ENCODE measurements around the gene ANKRD44. TPM values are rescaled to one million over a fixed set of nuclear protein-coding genes. Genes with fewer than 3 reads are reported as not detected.

The ANKRD44 gene
- total and polyA plus RNA-seq, 5 experiments from 2014 or later = 85.8 to 279 (median 96.1) TPM

- peaks cover 11 to 66% (median 30%) of the 10 kb centered on the region in 3 donors for H3K36me3 Mint-ChIP-seq
- ATAC-seq (no peak), DNase-seq (no peak)
- H3K4me1 Mint-ChIP-seq = peaks cover 17 to 76% (median 36%) of the 10 kb centered on the region in 4 donors
- no peak overlapping the region for H3K4me3 Mint-ChIP-seq
- POLR2A ChIA-PET = interaction anchor here (0.7 kb wide), 1 partner anchor 60 kb away, joined by 3 read pairs; no protein-coding TSS in a partner anchor
- peak overlapping the region in 9 of 10 donors; percentile 25 to 95 (median 71) for H3K27ac Mint-ChIP-seq
- no peaks in the 10 kb centered on the region for H3K9me3 Mint-ChIP-seq
- no peaks in the 10 kb centered on the region for H3K27me3 Mint-ChIP-seq
These were observed 323.3 kb downstream of the ANKRD44 start for GRCh38 chr2:196987298-196987648.

- peaks cover 12 to 50% (median 19%) of the 10 kb centered on the region in 3 donors for H3K36me3 Mint-ChIP-seq
- H3K4me1 Mint-ChIP-seq = peaks cover 16 to 63% (median 26%) of the 10 kb centered on the region in 4 donors
- H3K4me3 Mint-ChIP-seq = no peak overlapping the region
- peak overlapping the region in 8 of 10 donors; percentile 20 to 67 (median 52) for H3K27ac Mint-ChIP-seq
- ATAC-seq (peak in 1 of 2 donors; percentile 10), DNase-seq (no peak)
- H3K27me3 Mint-ChIP-seq = no peaks in the 10 kb centered on the region
- POLR2A ChIA-PET = interaction anchor here (0.5 to 1.3 kb wide), 3 partner anchors 14 to 186 kb away, joined by 3 read pairs; partner anchors contain the start of gene GTF3C3
- H3K9me3 Mint-ChIP-seq = peaks cover 0 to 12% (median 0%) of the 10 kb centered on the region in 9 donors
These were observed 324.9 kb downstream of the ANKRD44 start for GRCh38 chr2:196985511-196986183.

GRCh38 chr2:196984903-196985302 is 325.7 kb downstream of the ANKRD44 start:
- DNase-seq = no peak
- H3K4me3 Mint-ChIP-seq = peak overlapping the region in 1 of 10 donors; percentile 15
- ATAC-seq = no peak
- H3K27me3 Mint-ChIP-seq = no peaks in the 10 kb centered on the region
- peaks cover 0 to 13% (median 0%) of the 10 kb centered on the region in 9 donors for H3K9me3 Mint-ChIP-seq
- peaks cover 12 to 56% (median 19%) of the 10 kb centered on the region in 4 donors for H3K4me1 Mint-ChIP-seq
- POLR2A ChIA-PET = interaction anchor here (0.5 to 1.3 kb wide), 2 partner anchors 14 to 185 kb away, joined by 3 read pairs; partner anchors contain the start of gene GTF3C3
- peak overlapping the region in 9 of 10 donors; percentile 23 to 73 (median 59) for H3K27ac Mint-ChIP-seq
- H3K36me3 Mint-ChIP-seq = peaks cover 12 to 42% (median 12%) of the 10 kb centered on the region in 3 donors

GRCh38 chr2:196983934-196984333 is 326.6 kb downstream of the ANKRD44 start:
- H3K27ac Mint-ChIP-seq = peak overlapping the region in 8 of 10 donors; percentile 35 to 67 (median 54)
- peaks cover 11 to 35% (median 12%) of the 10 kb centered on the region in 3 donors for H3K36me3 Mint-ChIP-seq
- no peaks in the 10 kb centered on the region for H3K27me3 Mint-ChIP-seq
- POLR2A ChIA-PET = interaction anchor here (0.6 kb wide), 1 partner anchor 67 kb away, joined by 4 read pairs; no protein-coding TSS in a partner anchor
- peaks cover 0 to 13% (median 0%) of the 10 kb centered on the region in 9 donors for H3K9me3 Mint-ChIP-seq
- H3K4me3 Mint-ChIP-seq = no peak overlapping the region
- H3K4me1 Mint-ChIP-seq = peaks cover 9 to 46% (median 15%) of the 10 kb centered on the region in 4 donors
- ATAC-seq (no peak), DNase-seq (no peak)

GRCh38 chr2:196980473-196980872 is 330.1 kb downstream of the ANKRD44 start:
- Mint-ChIP-seq H3K27me3 (no peaks in the 10 kb centered on the region), H3K4me1 (peaks cover 0 to 18% (median 5%) of the 10 kb centered on the region in 4 donors), H3K36me3 (peaks cover 6 to 10% (median 6%) of the 10 kb centered on the region in 3 donors), H3K9me3 (peaks cover 0 to 21% (median 3%) of the 10 kb centered on the region in 9 donors), H3K4me3 (no peak overlapping the region), H3K27ac (peak overlapping the region in 3 of 10 donors; percentile 4 to 28 (median 20))
- POLR2A ChIA-PET = no interaction called here
- ATAC-seq = no peak
- DNase-seq = no peak

- H3K27ac Mint-ChIP-seq = no peak overlapping the region
- H3K36me3 Mint-ChIP-seq = peaks cover 1 to 6% (median 2%) of the 10 kb centered on the region in 3 donors
- ATAC-seq (no peak), DNase-seq (no peak)
- peaks cover 0 to 14% (median 5%) of the 10 kb centered on the region in 4 donors for H3K4me1 Mint-ChIP-seq
- H3K9me3 Mint-ChIP-seq = peaks cover 0 to 21% (median 3%) of the 10 kb centered on the region in 9 donors
- POLR2A ChIA-PET = interaction anchor here (0.6 to 0.7 kb wide), 2 partner anchors 10 to 58 kb away, joined by 3 to 5 read pairs; no protein-coding TSS in a partner anchor
- peak overlapping the region in 1 of 10 donors; percentile 28 for H3K4me3 Mint-ChIP-seq
- H3K27me3 Mint-ChIP-seq = no peaks in the 10 kb centered on the region
These were observed 330.6 kb downstream of the ANKRD44 start for GRCh38 chr2:196980001-196980400.

- H3K4me1 Mint-ChIP-seq = peaks cover 0 to 4% (median under 1%) of the 10 kb centered on the region in 4 donors
These were observed 333.1 kb downstream of the ANKRD44 start for GRCh38 chr2:196977507-196977906.

GRCh38 chr2:196974970-196975369 is 335.6 kb downstream of the ANKRD44 start:
- ATAC-seq (no peak), DNase-seq (no peak)
- Mint-ChIP-seq H3K4me1 (no peaks in the 10 kb centered on the region), H3K27me3 (no peaks in the 10 kb centered on the region), H3K9me3 (peaks cover 0 to 9% (median 2%) of the 10 kb centered on the region in 9 donors), H3K36me3 (no peaks in the 10 kb centered on the region), H3K4me3 (no peak overlapping the region), H3K27ac (no peak overlapping the region)
- POLR2A ChIA-PET = no interaction called here

More at GRCh38 chr2:196977507-196977906, 333.1 kb downstream of the ANKRD44 start:
- DNase-seq = no peak
- Mint-ChIP-seq H3K9me3 (peaks cover 0 to 21% (median 3%) of the 10 kb centered on the region in 9 donors), H3K4me3 (no peak overlapping the region), H3K36me3 (peaks cover 0 to 6% (median 0%) of the 10 kb centered on the region in 3 donors), H3K27me3 (no peaks in the 10 kb centered on the region), H3K27ac (no peak overlapping the region)
- POLR2A ChIA-PET = no interaction called here
- no peak for ATAC-seq

GRCh38 chr2:196971574-196972279 is 338.9 kb downstream of the ANKRD44 start:
- H3K4me1 Mint-ChIP-seq = no peaks in the 10 kb centered on the region
- no peak overlapping the region for H3K27ac Mint-ChIP-seq
- H3K4me3 Mint-ChIP-seq = no peak overlapping the region
- H3K27me3 Mint-ChIP-seq = no peaks in the 10 kb centered on the region
- DNase-seq (no peak), ATAC-seq (no peak)
- POLR2A ChIA-PET = interaction anchor here (1.0 kb wide), 1 partner anchor 14 kb away, joined by 3 read pairs; no protein-coding TSS in a partner anchor
- peaks cover 0 to 3% (median 0%) of the 10 kb centered on the region in 9 donors for H3K9me3 Mint-ChIP-seq
- H3K36me3 Mint-ChIP-seq = peaks cover 0 to 3% (median 2%) of the 10 kb centered on the region in 3 donors

GRCh38 chr2:196970099-196970498 is 340.5 kb downstream of the ANKRD44 start:
- no peak for ATAC-seq
- Mint-ChIP-seq H3K4me3 (no peak overlapping the region), H3K27me3 (no peaks in the 10 kb centered on the region), H3K9me3 (peaks cover 0 to 3% (median 0%) of the 10 kb centered on the region in 9 donors), H3K4me1 (no peaks in the 10 kb centered on the region), H3K36me3 (peaks cover 0 to 6% (median 5%) of the 10 kb centered on the region in 3 donors), H3K27ac (no peak overlapping the region)
- POLR2A ChIA-PET = interaction anchor here (0.5 to 1.1 kb wide), 2 partner anchors 10 to 13 kb away, joined by 3 to 5 read pairs; no protein-coding TSS in a partner anchor
- DNase-seq = no peak

- no peak for DNase-seq
- ATAC-seq = no peak
- POLR2A ChIA-PET = no interaction called here
- peaks cover 0 to 2% (median 0%) of the 10 kb centered on the region in 4 donors for H3K4me1 Mint-ChIP-seq
- no peak overlapping the region for H3K27ac Mint-ChIP-seq
- H3K27me3 Mint-ChIP-seq = no peaks in the 10 kb centered on the region
- no peak overlapping the region for H3K4me3 Mint-ChIP-seq
- peaks cover 0 to 6% (median 5%) of the 10 kb centered on the region in 3 donors for H3K36me3 Mint-ChIP-seq
- peaks cover 0 to 3% (median 0%) of the 10 kb centered on the region in 9 donors for H3K9me3 Mint-ChIP-seq
These were observed 342.1 kb downstream of the ANKRD44 start for GRCh38 chr2:196968516-196968915.

GRCh38 chr2:196967775-196968174 is 342.8 kb downstream of the ANKRD44 start:
- H3K9me3 Mint-ChIP-seq = peaks cover 0 to 3% (median 0%) of the 10 kb centered on the region in 9 donors
- peaks cover 2 to 9% (median 6%) of the 10 kb centered on the region in 3 donors for H3K36me3 Mint-ChIP-seq
- H3K4me1 Mint-ChIP-seq = peaks cover 0 to 7% (median 0%) of the 10 kb centered on the region in 4 donors
- peak overlapping the region in 1 of 10 donors; percentile 76 for H3K27ac Mint-ChIP-seq
- ATAC-seq (no peak), DNase-seq (no peak)
- H3K27me3 Mint-ChIP-seq = no peaks in the 10 kb centered on the region
- H3K4me3 Mint-ChIP-seq = no peak overlapping the region
- POLR2A ChIA-PET = no interaction called here

Measured in naive thymus-derived CD8-positive, alpha-beta T cell (primary cell).